Liver (tissue), 9 donors: ENCODE results near the gene EHBP1. TPM values are rescaled to one million over a fixed set of nuclear protein-coding genes. Genes with fewer than 3 reads are reported as not detected.

Experiments used
- DNase-seq: peaks from one replicate; pipeline ENCODE4 v3.0.0-alpha.2; 2017; ENCODE audit warnings: low spot score
- H3K27ac ChIP-seq, 2 donors: one replicate each; pipeline ENCODE4 v1.7.0; 2013; ENCODE audit warnings: inconsistent platforms in 2 of 2, low read length in 2 of 2, control low read depth in 1 of 2, low read depth in 1 of 2, mild to moderate bottlenecking in 1 of 2
- H3K27me3 ChIP-seq, 4 donors: one replicate each; pipeline versions ENCODE4 v1.6.1 to v1.7.0; 2013; ENCODE audit warnings: low read length in 3 of 4, inconsistent platforms in 1 of 4, mild to moderate bottlenecking in 1 of 4, moderate library complexity in 1 of 4; ENCODE audit not compliant: control insufficient read depth in 4 of 4, insufficient read depth in 4 of 4
- H3K36me3 ChIP-seq, 4 donors: one replicate each; pipeline versions ENCODE4 v1.6.1 to v1.7.0; 2013; ENCODE audit warnings: low read length in 3 of 4, mild to moderate bottlenecking in 3 of 4, low read depth in 1 of 4, moderate library complexity in 1 of 4; ENCODE audit not compliant: control insufficient read depth in 4 of 4, insufficient read depth in 3 of 4
- H3K4me1 ChIP-seq, 4 donors: one replicate each; pipeline versions ENCODE4 v1.6.1 to v1.7.0; 2013; ENCODE audit warnings: low read length in 3 of 4, mild to moderate bottlenecking in 3 of 4, moderate library complexity in 1 of 4; ENCODE audit not compliant: control insufficient read depth in 4 of 4, insufficient read depth in 4 of 4
- H3K4me3 ChIP-seq, 3 donors: one replicate each; pipeline versions ENCODE4 v1.6.1 to v1.7.0; 2013; ENCODE audit warnings: low read length in 3 of 3, control low read depth in 1 of 3, low read depth in 1 of 3, mild to moderate bottlenecking in 1 of 3
- H3K9ac ChIP-seq, 2 donors: one replicate each; pipeline ENCODE4 v1.7.0; 2013; ENCODE audit warnings: low read length in 2 of 2, mild to moderate bottlenecking in 2 of 2, moderate library complexity in 2 of 2, control low read depth in 1 of 2, low read depth in 1 of 2
- H3K9me3 ChIP-seq, 4 donors: one replicate each; pipeline versions ENCODE4 v1.6.1 to v1.7.0; 2013; ENCODE audit warnings: low read length in 3 of 4; ENCODE audit not compliant: control insufficient read depth in 4 of 4
- CTCF ChIP-seq: fragments of 150-350 bp; IDR thresholded peaks from 2 replicates; pipeline ENCODE4 v1.5.1; 2017; ENCODE audit warnings: improper control_type of control experiment, low read depth, low read length; ENCODE audit not compliant: missing input control
- EGR1 ChIP-seq, 2 donors: IDR thresholded peaks; 2 replicates each; pipeline ENCODE4 v1.6.1; 2016 to 2018; ENCODE audit warnings: antibody characterized with exemption in 2 of 2, low read depth in 2 of 2
- FOXA1 ChIP-seq: IDR thresholded peaks from 2 replicates; pipeline ENCODE4 v1.6.1; 2016; ENCODE audit warnings: antibody characterized with exemption
- FOXA2 ChIP-seq: IDR thresholded peaks from 2 replicates; pipeline ENCODE4 v1.6.1; 2016; ENCODE audit warnings: antibody characterized with exemption
- GABPA ChIP-seq, 2 donors: IDR thresholded peaks in 1 of 2; conservative IDR thresholded peaks in 1 of 2; 2 replicates each; pipeline ENCODE4 v1.6.1; 2016; ENCODE audit warnings: antibody characterized with exemption in 2 of 2, mild to moderate bottlenecking in 1 of 2, moderate library complexity in 1 of 2
- HNF4A ChIP-seq, 2 donors: conservative IDR thresholded peaks; 2 replicates each; pipeline ENCODE4 v1.6.1; 2016; ENCODE audit warnings: antibody characterized with exemption in 2 of 2, mild to moderate bottlenecking in 2 of 2
- HNF4G ChIP-seq: IDR thresholded peaks from 2 replicates; pipeline ENCODE4 v1.6.1; 2016; ENCODE audit warnings: antibody characterized with exemption
- JUND ChIP-seq, 2 donors: IDR thresholded peaks; 2 replicates each; pipeline ENCODE4 v1.6.1; 2016; ENCODE audit warnings: antibody characterized with exemption in 2 of 2
- MAX ChIP-seq: IDR thresholded peaks from 2 replicates; pipeline ENCODE4 v1.6.1; 2016; ENCODE audit warnings: antibody characterized with exemption
- NR2F2 ChIP-seq: IDR thresholded peaks from 2 replicates; pipeline ENCODE4 v1.6.1; 2016; ENCODE audit warnings: antibody characterized with exemption
- RAD21 ChIP-seq, 2 donors: IDR thresholded peaks; 2 replicates each; pipeline ENCODE4 v1.6.1; 2016; ENCODE audit warnings: antibody characterized with exemption in 2 of 2, mild to moderate bottlenecking in 2 of 2
- REST ChIP-seq: IDR thresholded peaks from 2 replicates; pipeline ENCODE4 v1.6.1; 2016; ENCODE audit warnings: antibody characterized with exemption, mild to moderate bottlenecking
- RXRA ChIP-seq, 2 donors: IDR thresholded peaks; 2 replicates each; pipeline ENCODE4 v1.6.1; 2017 to 2018; ENCODE audit warnings: antibody characterized with exemption in 2 of 2, mild to moderate bottlenecking in 1 of 2
- SP1 ChIP-seq: IDR thresholded peaks from 2 replicates; pipeline ENCODE4 v1.6.1; 2018; ENCODE audit warnings: antibody characterized with exemption, mild to moderate bottlenecking
- TAF1 ChIP-seq: conservative IDR thresholded peaks from 2 replicates; pipeline ENCODE4 v1.6.1; 2016; ENCODE audit warnings: antibody characterized with exemption, mild to moderate bottlenecking
- YY1 ChIP-seq: IDR thresholded peaks from 2 replicates; pipeline ENCODE4 v1.6.1; 2016; ENCODE audit warnings: antibody characterized with exemption, mild to moderate bottlenecking
- ZBTB33 ChIP-seq: IDR thresholded peaks from 2 replicates; pipeline ENCODE4 v1.6.1; 2016; ENCODE audit warnings: antibody characterized with exemption
- WGBS: extraction: QIAGEN DNeasy Blood & Tissue Kit; methylation state at CpG from one replicate; pipeline ENCODE4 v1.1.7; 2013; 5-methylcytosine and 5-hydroxymethylcytosine counted together
- polyA plus RNA-seq, 2 donors: library from polyadenylated mRNA; stranded (reverse) in 1 of 2; unstranded in 1 of 2; fragments of 200-250 nt in 1 of 2; fragments of >200 nt in 1 of 2; fragmentation: Nextera tagmentation in 1 of 2; extraction: Ambion mirVana in 1 of 2; gene quantifications; one replicate each; pipeline versions ENCODE4 v1.2.1 to v1.2.3, GENCODE V29; 2013 to 2015
- total RNA-seq, 2 donors: library from RNA; depleted of rRNA; stranded (reverse); fragments of >200 nt; gene quantifications; one replicate each; pipeline ENCODE4 v1.2.3, GENCODE V29; 2014
- TF ChIP-seq, protein P1 (sequence below): IDR thresholded peaks from 2 replicates; pipeline ENCODE4 v1.6.1; 2016; ENCODE audit warnings: antibody characterized with exemption
- donor health status: healthy.
- donor health status: healthy.
- donor health status: healthy.
- donor health status: healthy.
- donor health status: healthy.

Gene EHBP1
- total and polyA plus RNA-seq, 4 donors = 16.6 to 85.8 (median 24.4) TPM

DNA sequence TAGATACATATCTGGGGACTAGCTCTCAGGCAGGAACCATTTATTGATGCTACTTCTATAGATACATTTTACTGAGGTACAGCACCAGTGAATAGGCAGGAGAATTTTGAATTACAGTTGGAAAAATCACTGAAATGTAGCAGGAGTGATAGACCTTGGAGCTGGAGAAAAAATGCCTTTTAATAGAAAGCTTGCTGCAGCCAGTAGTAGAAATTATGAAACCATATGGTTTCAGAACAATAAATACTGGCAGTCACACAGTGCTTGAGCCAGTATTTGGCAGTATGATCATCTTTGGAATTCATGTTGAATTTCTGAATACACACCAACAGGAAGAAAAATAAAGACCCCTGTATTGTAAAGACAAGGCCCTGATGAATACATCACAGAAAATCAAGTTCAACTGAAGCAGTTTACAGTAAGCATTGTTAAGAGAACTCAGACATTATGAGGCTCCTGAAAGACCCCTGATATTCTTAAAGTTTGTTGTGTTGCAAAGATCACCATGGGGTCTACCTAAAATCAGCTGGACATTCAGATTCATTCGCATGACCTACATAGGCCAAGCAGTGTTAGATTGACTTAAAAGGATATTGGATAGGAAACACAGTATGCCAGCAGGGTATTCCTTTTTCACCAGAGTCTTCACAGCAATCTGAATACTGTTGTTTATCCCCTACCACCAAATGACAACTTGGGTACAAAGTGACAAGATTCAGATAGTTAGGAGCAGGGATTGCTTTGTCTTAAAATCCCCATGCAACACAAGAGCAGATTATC lies 139.0 kb downstream of the EHBP1 start:
- no peaks in the 10 kb centered on the region for H3K4me1 ChIP-seq
- no peak overlapping the region for H3K9ac ChIP-seq
- H3K9me3 ChIP-seq = peaks cover 0 to 2% (median 0%) of the 10 kb centered on the region in 4 donors
- H3K27ac ChIP-seq = no peak overlapping the region
- WGBS = 95% methylated on average over 1 of the region's 1 CpG
- no peak for TF ChIP-seq NR2F2
- no peaks in the 10 kb centered on the region for H3K27me3 ChIP-seq
- H3K36me3 ChIP-seq = peaks cover 1 to 26% (median 8%) of the 10 kb centered on the region in 4 donors
- H3K4me3 ChIP-seq = no peak overlapping the region
- DNase-seq = no peak

GRCh38 chr2:62845256-62845655 lies 139.7 kb downstream of the EHBP1 start:
- no peak for TF ChIP-seq HNF4G
- TF ChIP-seq MAX = no peak
- no peak for TF ChIP-seq RXRA (IDR thresholded peaks at IDR 0.05)
- no peak for TF ChIP-seq TAF1
- no peak for TF ChIP-seq FOXA2
- no peak for TF ChIP-seq RAD21 (IDR thresholded peaks at IDR 0.05)
- no peak for TF ChIP-seq NR2F2
- no peak for TF ChIP-seq HNF4A (conservative IDR thresholded peaks at IDR 0.05)
- TF ChIP-seq REST = no peak
- TF ChIP-seq SP1 = no peak
- no peak for TF ChIP-seq ZBTB33
- TF ChIP-seq, protein P1, sequence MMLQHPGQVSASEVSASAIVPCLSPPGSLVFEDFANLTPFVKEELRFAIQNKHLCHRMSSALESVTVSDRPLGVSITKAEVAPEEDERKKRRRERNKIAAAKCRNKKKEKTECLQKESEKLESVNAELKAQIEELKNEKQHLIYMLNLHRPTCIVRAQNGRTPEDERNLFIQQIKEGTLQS = no peak
- TF ChIP-seq EGR1 (IDR thresholded peaks at IDR 0.05; ENCODE audit: low read depth in 2 of 2) = no peak
- TF ChIP-seq JUND (IDR thresholded peaks at IDR 0.05) = no peak
- TF ChIP-seq FOXA1 = no peak
- no peak for TF ChIP-seq GABPA (IDR thresholded peaks at IDR 0.05 in 1 of 2, conservative IDR thresholded peaks at IDR 0.05 in 1 of 2)
- TF ChIP-seq YY1 = no peak
- no peak for TF ChIP-seq CTCF
- Histone ChIP-seq H3K27me3 (no peaks in the 10 kb centered on the region), H3K4me3 (no peak overlapping the region), H3K9me3 (peaks cover 0 to 2% (median 0%) of the 10 kb centered on the region in 4 donors), H3K4me1 (no peaks in the 10 kb centered on the region), H3K27ac (no peak overlapping the region), H3K36me3 (peaks cover 1 to 28% (median 9%) of the 10 kb centered on the region in 4 donors), H3K9ac (no peak overlapping the region)
- no peak for DNase-seq
